ENCODE data around the gene ADAMTSL5.

Gene ADAMTSL5

GRCh38 chr19:1474765-1475351 lies 38.0 kb downstream of the ADAMTSL5 start:
- TF ChIP-seq TARDBP (IDR thresholded peaks at IDR 0.05) (no peak), FOXA1 (IDR thresholded peaks at IDR 0.05) (no peak), HDGF (IDR thresholded peaks at IDR 0.05; ENCODE audit: borderline replicate concordance) (no peak), SUZ12 (IDR thresholded peaks at IDR 0.05) (no peak), LEF1 (IDR thresholded peaks at IDR 0.05; ENCODE audit: borderline replicate concordance) (no peak), FOXK2 (IDR thresholded peaks at IDR 0.05) (no peak), ZNF384 (IDR thresholded peaks at IDR 0.05) (no peak), FOXM1 (IDR thresholded peaks at IDR 0.05; ENCODE audit: borderline replicate concordance) (no peak), L3MBTL2 (conservative IDR thresholded peaks at IDR 0.05) (no peak), CTBP1 (IDR thresholded peaks at IDR 0.05; ENCODE audit: borderline replicate concordance) (no peak), ELF4 (IDR thresholded peaks at IDR 0.05) (no peak), NFRKB (IDR thresholded peaks at IDR 0.05) (no peak), ARNT (IDR thresholded peaks at IDR 0.05) (no peak), SP1 (IDR thresholded peaks at IDR 0.05) (no peak), BHLHE40 (IDR thresholded peaks at IDR 0.05; ENCODE audit: borderline replicate concordance) (no peak)
- TF ChIP-seq, protein P1, sequence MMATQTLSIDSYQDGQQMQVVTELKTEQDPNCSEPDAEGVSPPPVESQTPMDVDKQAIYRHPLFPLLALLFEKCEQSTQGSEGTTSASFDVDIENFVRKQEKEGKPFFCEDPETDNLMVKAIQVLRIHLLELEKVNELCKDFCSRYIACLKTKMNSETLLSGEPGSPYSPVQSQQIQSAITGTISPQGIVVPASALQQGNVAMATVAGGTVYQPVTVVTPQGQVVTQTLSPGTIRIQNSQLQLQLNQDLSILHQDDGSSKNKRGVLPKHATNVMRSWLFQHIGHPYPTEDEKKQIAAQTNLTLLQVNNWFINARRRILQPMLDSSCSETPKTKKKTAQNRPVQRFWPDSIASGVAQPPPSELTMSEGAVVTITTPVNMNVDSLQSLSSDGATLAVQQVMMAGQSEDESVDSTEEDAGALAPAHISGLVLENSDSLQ (IDR thresholded peaks at IDR 0.05), result no peak
- no peak for DNase-seq (ENCODE audit: extremely low spot score)
- POLR2A ChIA-PET, result interaction anchor here (1.1 kb wide), 1 partner anchor 14 kb away, joined by 3 read pairs; no protein-coding TSS in a partner anchor
- CTCF ChIA-PET, result no interaction called here

- no peak for TF ChIP-seq ZNF384 (IDR thresholded peaks at IDR 0.05)
- TF ChIP-seq, protein P1 (IDR thresholded peaks at IDR 0.05), result no peak
- TF ChIP-seq LEF1 (IDR thresholded peaks at IDR 0.05; ENCODE audit: borderline replicate concordance), result no peak
- no peak for TF ChIP-seq ARNT (IDR thresholded peaks at IDR 0.05)
- no peak for TF ChIP-seq FOXA1 (IDR thresholded peaks at IDR 0.05)
- TF ChIP-seq BHLHE40 (IDR thresholded peaks at IDR 0.05; ENCODE audit: borderline replicate concordance), result no peak
- TF ChIP-seq SP1 (IDR thresholded peaks at IDR 0.05), result no peak
- no peak for TF ChIP-seq FOXM1 (IDR thresholded peaks at IDR 0.05; ENCODE audit: borderline replicate concordance)
- no peak for TF ChIP-seq CTBP1 (IDR thresholded peaks at IDR 0.05; ENCODE audit: borderline replicate concordance)
- no peak for TF ChIP-seq SUZ12 (IDR thresholded peaks at IDR 0.05)
- no peak for TF ChIP-seq ELF4 (IDR thresholded peaks at IDR 0.05)
- TF ChIP-seq HDGF (IDR thresholded peaks at IDR 0.05; ENCODE audit: borderline replicate concordance), result no peak
- TF ChIP-seq FOXK2 (IDR thresholded peaks at IDR 0.05), result no peak
- no peak for TF ChIP-seq L3MBTL2 (conservative IDR thresholded peaks at IDR 0.05)
- no peak for DNase-seq (ENCODE audit: extremely low spot score)
- CTCF ChIA-PET, result no interaction called here
- POLR2A ChIA-PET, result interaction anchor here (1.1 to 2.6 kb wide), 3 partner anchors 17 to 205 kb away, joined by 4 to 7 read pairs (median 4); partner anchors contain the start of genes CIRBP and REEP6
Observed at GRCh38 chr19:1474011-1474764, 38.6 kb downstream of the ADAMTSL5 start.

DNA sequence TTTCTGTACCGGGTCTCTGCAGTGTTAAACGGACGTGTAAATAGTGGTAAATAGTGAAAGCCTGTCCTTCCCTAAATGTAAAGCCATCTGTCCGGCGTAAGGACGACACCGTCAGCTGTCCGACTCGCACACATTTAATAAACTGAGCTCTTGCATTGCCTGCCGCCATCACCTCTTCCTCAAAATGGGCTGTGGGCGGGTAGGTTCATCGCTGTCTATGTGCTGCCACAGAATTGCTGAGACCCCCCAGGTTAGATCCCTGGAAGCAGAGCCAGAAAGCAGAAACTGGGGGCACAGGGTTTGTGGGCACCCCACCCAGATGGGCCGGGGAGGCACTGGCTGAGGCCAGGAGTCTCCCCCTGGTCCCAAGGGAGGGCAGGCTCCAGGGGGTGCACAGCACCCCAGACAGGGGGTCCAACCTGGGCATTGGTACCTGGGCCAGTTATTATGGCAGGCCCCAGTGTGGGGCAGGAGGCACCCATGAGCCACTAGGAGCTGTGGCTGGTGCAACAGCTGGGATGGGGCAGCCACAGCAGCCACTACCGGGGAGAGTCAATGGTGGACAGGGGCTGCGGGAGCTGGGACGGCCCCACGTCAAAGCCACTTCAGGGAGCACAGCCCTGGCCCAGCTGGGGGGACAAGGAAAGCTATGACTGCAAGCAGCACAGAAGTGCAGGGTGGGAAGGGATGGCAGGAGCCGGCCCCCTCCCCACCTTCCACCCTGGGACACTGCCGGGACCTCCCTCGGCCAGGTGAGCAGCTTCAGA lies 39.6 kb downstream of the ADAMTSL5 start:
- POLR2A ChIA-PET, result interaction anchor here (1.1 to 2.6 kb wide), 3 partner anchors 18 to 204 kb away, joined by 4 to 7 read pairs (median 4); partner anchors contain the start of genes CIRBP and REEP6
- TF ChIP-seq SUZ12 (IDR thresholded peaks at IDR 0.05), result no peak
- TF ChIP-seq HDGF (IDR thresholded peaks at IDR 0.05; ENCODE audit: borderline replicate concordance), result no peak
- TF ChIP-seq ELF4 (IDR thresholded peaks at IDR 0.05), result no peak
- TF ChIP-seq, protein P1 (IDR thresholded peaks at IDR 0.05), result no peak
- TF ChIP-seq FOXA1 (IDR thresholded peaks at IDR 0.05), result no peak
- TF ChIP-seq ZNF384 (IDR thresholded peaks at IDR 0.05), result no peak
- TF ChIP-seq L3MBTL2 (conservative IDR thresholded peaks at IDR 0.05), result no peak
- TF ChIP-seq BHLHE40 (IDR thresholded peaks at IDR 0.05; ENCODE audit: borderline replicate concordance), result no peak
- no peak for TF ChIP-seq NFRKB (IDR thresholded peaks at IDR 0.05)
- no peak for TF ChIP-seq FOXM1 (IDR thresholded peaks at IDR 0.05; ENCODE audit: borderline replicate concordance)
- no peak for TF ChIP-seq FOXK2 (IDR thresholded peaks at IDR 0.05)
- TF ChIP-seq LEF1 (IDR thresholded peaks at IDR 0.05; ENCODE audit: borderline replicate concordance), result no peak
- TF ChIP-seq TARDBP (IDR thresholded peaks at IDR 0.05), result no peak
- TF ChIP-seq CTBP1 (IDR thresholded peaks at IDR 0.05; ENCODE audit: borderline replicate concordance), result no peak
- TF ChIP-seq SP1 (IDR thresholded peaks at IDR 0.05), result no peak
- CTCF ChIA-PET, result no interaction called here
- DNase-seq (ENCODE audit: extremely low spot score), result no peak

DNA sequence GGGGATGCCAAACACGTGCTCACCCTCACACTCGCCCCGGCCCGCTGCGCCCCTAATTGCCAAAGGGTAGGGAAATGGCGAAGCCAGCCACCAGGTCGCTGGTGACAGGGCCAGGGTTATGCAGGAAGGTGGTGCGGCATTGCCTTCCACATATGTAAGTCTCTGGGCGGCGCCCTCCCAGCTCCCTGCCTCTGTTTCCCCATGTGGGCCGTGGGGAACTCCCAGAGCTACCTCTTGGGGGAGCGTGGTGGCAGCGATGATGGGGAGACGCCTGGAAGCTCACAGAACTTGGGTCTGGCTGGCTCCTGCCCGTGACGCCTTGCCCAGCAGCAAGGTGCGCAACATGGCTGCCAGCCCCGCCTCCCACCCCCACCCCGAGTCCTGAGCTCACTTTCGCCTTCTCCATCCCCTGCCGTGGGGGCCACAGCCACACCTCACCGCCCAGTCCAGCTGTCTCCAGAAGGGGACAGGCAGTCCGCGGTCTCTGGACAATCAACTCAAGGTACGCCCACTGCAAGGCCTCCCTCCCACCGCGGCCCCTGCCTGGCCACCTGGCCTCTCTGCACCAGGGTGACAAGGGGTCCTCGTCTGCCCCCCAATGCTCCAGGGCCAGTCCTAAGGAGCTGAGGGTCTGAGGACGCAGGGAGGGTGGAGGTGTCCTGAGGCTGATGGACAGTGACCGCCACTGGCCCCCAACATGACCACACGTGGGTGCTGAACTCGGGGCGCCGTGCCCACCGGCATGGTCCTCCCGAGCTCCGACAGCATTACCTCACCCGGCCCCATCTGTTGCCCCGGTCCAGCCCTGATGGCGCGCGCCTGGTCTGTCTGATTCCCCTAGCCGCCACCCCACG lies 40.4 kb downstream of the ADAMTSL5 start:
- ChIA-PET CTCF (no interaction called here), POLR2A (interaction anchor here (1.0 to 2.6 kb wide), 3 partner anchors 29 to 204 kb away, joined by 3 to 7 read pairs (median 4); partner anchors contain the start of genes CIRBP and FAM174C)
- TF ChIP-seq FOXA1 (IDR thresholded peaks at IDR 0.05) (no peak), ZNF384 (IDR thresholded peaks at IDR 0.05) (no peak), FOXK2 (IDR thresholded peaks at IDR 0.05) (no peak), NFRKB (IDR thresholded peaks at IDR 0.05) (no peak), SP1 (IDR thresholded peaks at IDR 0.05) (no peak), CTBP1 (IDR thresholded peaks at IDR 0.05; ENCODE audit: borderline replicate concordance) (no peak)
- no peak for DNase-seq (ENCODE audit: extremely low spot score)
